Endothelial cell of umbilical vein (primary cell): ENCODE data around the gene EEF1AKMT3. TPM values are rescaled to one million over a fixed set of nuclear protein-coding genes. Genes with fewer than 3 reads are reported as not detected.

Source experiments
- BruUV-seq: library from RNA; stranded (reverse); fragments of 400-500 nt; replicated peaks from 2 replicates; lab custom pipeline; 2021; lab: Mats Ljungman, UMichigan
- CTCF ChIA-PET: fragments of 300-600, 350-600 bp; sonication (Branson Sonifier 250); formaldehyde crosslinking; loops from one replicate; lab custom pipeline; 2021; ENCODE audit warnings: antibody characterized with exemption, inconsistent platforms; lab: Charles Lee
- POLR2A ChIA-PET: fragments of 300-600, 350-600 bp; sonication (Branson Sonifier 250); formaldehyde crosslinking; loops from one replicate; lab custom pipeline; 2021; ENCODE audit warnings: antibody characterized with exemption, inconsistent platforms; lab: Charles Lee
- DNase-seq: peaks from one replicate; pipeline ENCODE4 v3.0.0-alpha.2; 2011; ENCODE audit warnings: low read depth, low spot score
- FAIRE-seq: peaks from 2 replicates; lab custom pipeline; 2011; peaks lifted over from hg19 to GRCh38; lab: Jason Lieb, UNC
- H2AFZ ChIP-seq: 2 replicates; pipeline ENCODE4 v1.6.0; 2012; ENCODE audit warnings: low read depth, low read length, control low read depth, inconsistent platforms
- H3K27ac ChIP-seq: 2 replicates; pipeline ENCODE4 v1.5.1; 2011; ENCODE audit warnings: low read depth, mild to moderate bottlenecking, control low read depth, low read length, moderate library complexity; ENCODE audit not compliant: insufficient read depth
- H3K27me3 ChIP-seq, 2 experiments: 2 replicates each; pipeline versions ENCODE4 v1.6.0 to v1.6.1; 2011; ENCODE audit warnings: low read length in 2 of 2, mixed read lengths in 1 of 2; ENCODE audit not compliant: control insufficient read depth in 2 of 2, insufficient read depth in 2 of 2
- H3K36me3 ChIP-seq, 2 experiments: 2 replicates in 1 of 2; 3 replicates in 1 of 2; pipeline ENCODE4 v1.5.1; 2011; ENCODE audit warnings: low read length in 2 of 2, mild to moderate bottlenecking in 1 of 2, moderate library complexity in 1 of 2; ENCODE audit not compliant: control insufficient read depth in 2 of 2, insufficient read depth in 2 of 2; ENCODE audit errors: extremely low read depth in 1 of 2
- H3K4me1 ChIP-seq: 3 replicates; pipeline ENCODE4 v1.5.1; 2011; ENCODE audit warnings: mild to moderate bottlenecking, low read length; ENCODE audit not compliant: control insufficient read depth, insufficient read depth; ENCODE audit errors: extremely low read depth
- H3K4me2 ChIP-seq: 2 replicates; pipeline ENCODE4 v1.6.1; 2011; ENCODE audit warnings: low read length, control low read depth, mixed read lengths; ENCODE audit not compliant: insufficient read depth
- H3K4me3 ChIP-seq, 3 experiments: fragments of 200-600 bp in 1 of 3; sonication (generic), shearing (Covaris generic) in 1 of 3; replicated peaks in 1 of 3; 2 replicates each; pipeline ENCODE4 v1.5.1; 2011 to 2016; ENCODE audit warnings: control low read depth in 3 of 3, low read length in 3 of 3, mild to moderate bottlenecking in 2 of 3, inconsistent platforms in 1 of 3, low read depth in 1 of 3, moderate library complexity in 1 of 3; ENCODE audit not compliant: insufficient read depth in 1 of 3
- H3K79me2 ChIP-seq: 2 replicates; pipeline ENCODE4 v1.6.0; 2012; ENCODE audit warnings: low read length, inconsistent platforms; ENCODE audit not compliant: control insufficient read depth, insufficient read depth
- H3K9ac ChIP-seq: replicated peaks from 2 replicates; pipeline ENCODE3; 2011; ENCODE audit warnings: low read length, control low read depth; ENCODE audit not compliant: insufficient read depth; ENCODE audit errors: extremely low read depth
- H3K9me1 ChIP-seq: replicated peaks from 3 replicates; pipeline ENCODE4 v1.6.0; 2011; ENCODE audit warnings: mild to moderate bottlenecking, low read length; ENCODE audit not compliant: control insufficient read depth, insufficient read depth; ENCODE audit errors: extremely low read depth
- H3K9me3 ChIP-seq: replicated peaks from 2 replicates; pipeline ENCODE4 v1.5.1; 2012; ENCODE audit warnings: low read length, inconsistent platforms; ENCODE audit not compliant: control insufficient read depth, insufficient read depth
- H4K20me1 ChIP-seq: replicated peaks from 2 replicates; pipeline ENCODE3; 2011; ENCODE audit warnings: mild to moderate bottlenecking, low read length; ENCODE audit not compliant: control insufficient read depth, insufficient read depth; ENCODE audit errors: extremely low read depth
- CTCF ChIP-seq, 2 donors: IDR thresholded peaks; 1 replicate in 1 of 2; 2 replicates in 1 of 2; pipeline ENCODE4 v1.5.1; 2011; ENCODE audit warnings: low read length in 2 of 2, mild to moderate bottlenecking in 2 of 2, moderate library complexity in 2 of 2, control low read depth in 1 of 2, inconsistent platforms in 1 of 2, low read depth in 1 of 2; ENCODE audit not compliant: insufficient read depth in 1 of 2; ENCODE audit errors: extremely low read depth in 1 of 2
- EZH2 ChIP-seq: IDR thresholded peaks from 2 replicates; pipeline ENCODE4 v1.6.1; 2012; ENCODE audit warnings: borderline replicate concordance, low read depth, mild to moderate bottlenecking, moderate library complexity, low read length, inconsistent platforms; ENCODE audit not compliant: severe bottlenecking
- FOS ChIP-seq: IDR thresholded peaks from 2 replicates; pipeline ENCODE4 v1.6.1; 2011; ENCODE audit warnings: mild to moderate bottlenecking, low read length, moderate library complexity, borderline replicate concordance; ENCODE audit not compliant: insufficient read depth
- MAX ChIP-seq: IDR thresholded peaks from 2 replicates; pipeline ENCODE4 v1.6.1; 2011; ENCODE audit not compliant: insufficient read depth, insufficient read length
- POLR2A ChIP-seq: IDR thresholded peaks from 2 replicates; pipeline ENCODE4 v1.6.1; 2012; ENCODE audit warnings: low read depth, mild to moderate bottlenecking, control low read depth, low read length
- POLR2AphosphoS5 ChIP-seq: IDR thresholded peaks from 2 replicates; pipeline ENCODE4 v1.6.1; 2012; ENCODE audit warnings: low read depth, mild to moderate bottlenecking, control low read depth, low read length, moderate library complexity; ENCODE audit not compliant: insufficient read depth
- dilution Hi-C: fragments of 300-500 bp; cut with MboI; formaldehyde crosslinking; loops from one replicate; pipeline ENCODE4 v1.15.0; 2019; ENCODE audit warnings: low sequenced_read_pairs; ENCODE audit not compliant: extremely low pct_ligation_motif_present
- intact Hi-C: fragments of 100-400 bp; cut with micrococcal nuclease; formaldehyde crosslinking; loops from one replicate; pipeline ENCODE4 v1.10.0; 2022
- polyA plus RNA-seq, 4 experiments: library from polyadenylated mRNA; depleted of rRNA in 3 of 4; stranded (reverse) in 3 of 4; unstranded in 1 of 4; fragments of >200 nt; gene quantifications; 2 replicates each; pipeline versions ENCODE4 v1.2.1 to v1.2.3, GENCODE V29; 2011 to 2012; ENCODE audit warnings: missing spikeins in 1 of 4
- total RNA-seq: library from RNA; stranded (reverse); gene quantifications from 2 replicates; pipeline ENCODE4 v1.2.3, GENCODE V29; 2021

Gene EEF1AKMT3
- total and polyA plus RNA-seq, 2 donors (not counting 3 experiments of a cell fraction or from before 2014, with no cell fraction given), result 7.9 to 8.8 TPM

DNA sequence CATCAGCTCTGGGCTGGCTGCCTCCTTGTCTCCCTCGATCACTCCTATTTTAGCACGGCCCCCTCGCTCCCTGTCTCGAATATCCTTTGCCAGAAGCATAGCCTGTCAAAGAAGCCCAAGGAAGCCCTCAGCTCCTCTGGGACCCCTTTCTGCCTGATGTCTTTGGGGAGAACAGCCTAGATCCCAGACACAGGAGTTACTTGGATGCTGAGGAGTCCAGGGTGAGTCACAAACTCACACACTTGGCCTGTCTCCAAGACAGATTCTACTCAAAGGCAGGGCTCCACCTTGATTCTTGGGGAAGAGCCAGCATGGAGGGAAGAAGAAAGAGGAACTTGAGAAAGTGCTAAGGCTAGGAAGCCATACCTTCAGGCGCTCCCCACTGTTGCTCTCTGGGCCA lies 38.0 kb downstream of the EEF1AKMT3 start:
- no TSS peak for BruUV-seq
- intact Hi-C loops, result no loop called here

DNA sequence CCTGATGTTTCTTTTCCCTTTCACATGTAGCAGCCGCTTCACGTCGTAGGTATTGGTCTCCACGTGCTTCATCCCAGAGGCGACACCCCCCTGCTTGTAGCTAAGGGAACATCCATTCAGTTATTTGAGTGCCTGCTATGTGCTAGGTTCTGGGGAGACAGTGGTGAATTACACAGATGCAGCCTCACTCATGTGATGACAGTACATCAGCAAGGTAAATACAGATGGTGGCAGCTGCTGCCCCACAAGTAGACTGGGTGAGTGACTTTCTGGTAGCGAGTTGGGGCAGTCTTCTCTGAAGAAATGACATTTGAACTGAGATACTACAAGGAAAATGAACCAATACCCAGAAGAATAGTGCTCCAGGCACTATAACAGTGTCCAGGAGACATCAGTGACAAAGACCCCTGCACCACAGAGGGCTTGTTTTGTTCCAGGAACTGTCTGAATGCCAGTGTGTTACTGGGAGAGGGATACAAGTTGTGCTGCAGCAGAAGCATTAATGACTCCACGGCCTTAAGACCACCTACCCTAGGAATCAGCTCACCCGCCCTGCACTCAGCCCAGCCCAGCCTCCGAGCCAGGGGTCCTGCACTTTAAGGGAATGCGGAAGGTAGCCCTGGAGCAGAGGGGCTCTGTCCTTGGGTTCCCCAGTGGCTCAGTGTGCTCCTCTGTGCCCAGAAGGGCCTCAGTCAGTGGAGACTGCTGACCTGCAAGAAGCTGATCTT lies 38.8 kb downstream of the EEF1AKMT3 start:
- no peak overlapping the region for H2AFZ ChIP-seq
- H3K9ac ChIP-seq, result no peak overlapping the region
- no peaks in the 10 kb centered on the region for H3K9me1 ChIP-seq
- no peak overlapping the region for H3K4me3 ChIP-seq
- H4K20me1 ChIP-seq, result no peaks in the 10 kb centered on the region
- BruUV-seq, result no TSS peak
- peaks cover 0 to 8% of the 10 kb centered on the region in 2 experiments for H3K36me3 ChIP-seq
- H3K27me3 ChIP-seq, result no peaks in the 10 kb centered on the region
- no peaks in the 10 kb centered on the region for H3K4me1 ChIP-seq
- POLR2A ChIA-PET, result no interaction called here
- dilution Hi-C loops, result no loop called here
- FAIRE-seq (no peak), DNase-seq (no peak)
- TF ChIP-seq CTCF (IDR thresholded peaks at IDR 0.05; ENCODE audit: extremely low read depth in 1 of 2, insufficient read depth in 1 of 2, low read depth in 1 of 2, low read length in 2 of 2) (no peak), MAX (no peak), FOS (no peak)
- intact Hi-C loops, result no loop called here
- H3K9me3 ChIP-seq, result no peaks in the 10 kb centered on the region
- H3K4me2 ChIP-seq, result no peak overlapping the region
- H3K27ac ChIP-seq, result no peak overlapping the region
- CTCF ChIA-PET, result interaction anchor here (3.1 kb wide), 1 partner anchor 9 kb away, joined by 20 read pairs; no protein-coding TSS in a partner anchor
- no peaks in the 10 kb centered on the region for H3K79me2 ChIP-seq

More for the DNA sequence above, 38.0 kb downstream of the EEF1AKMT3 start:
- no peak overlapping the region for H3K27ac ChIP-seq
- no peak overlapping the region for H3K4me2 ChIP-seq
- H3K36me3 ChIP-seq, result peaks cover 0 to 8% of the 10 kb centered on the region in 2 experiments
- no peak overlapping the region for H2AFZ ChIP-seq
- CTCF ChIA-PET, result interaction anchor here (3.1 kb wide), 1 partner anchor 8 kb away, joined by 20 read pairs; no protein-coding TSS in a partner anchor
- H3K9ac ChIP-seq, result no peak overlapping the region
- DNase-seq (no peak), FAIRE-seq (peak; percentile 43)
- no peaks in the 10 kb centered on the region for H3K79me2 ChIP-seq
- no peaks in the 10 kb centered on the region for H3K4me1 ChIP-seq
- no peaks in the 10 kb centered on the region for H3K9me1 ChIP-seq
- no peaks in the 10 kb centered on the region for H4K20me1 ChIP-seq
- POLR2A ChIA-PET, result no interaction called here
- no peaks in the 10 kb centered on the region for H3K9me3 ChIP-seq
- no peak overlapping the region for H3K4me3 ChIP-seq
- no peak for TF ChIP-seq POLR2A
- TF ChIP-seq POLR2AphosphoS5, result no peak
- no peak for TF ChIP-seq EZH2
- dilution Hi-C loops, result no loop called here
- no peaks in the 10 kb centered on the region for H3K27me3 ChIP-seq
